Lower leg skin (tissue), 3 donors: ENCODE measurements around the gene CPLX3.

Experiments used
- CTCF ChIP-seq, 3 donors: fragments of 450-650 bp; IDR thresholded peaks; one replicate each; pipeline ENCODE4 v1.5.1; 2016; ENCODE audit warnings: antibody characterized with exemption in 3 of 3, mild to moderate bottlenecking in 3 of 3, moderate library complexity in 2 of 3
- POLR2A ChIP-seq, 2 donors: fragments of 450-650 bp; IDR thresholded peaks; one replicate each; pipeline ENCODE4 v1.6.1; 2016 to 2017; ENCODE audit warnings: antibody characterized with exemption in 2 of 2, mild to moderate bottlenecking in 1 of 2, moderate library complexity in 1 of 2

- TF ChIP-seq POLR2A (IDR thresholded peaks at IDR 0.05) (no peak), CTCF (IDR thresholded peaks at IDR 0.05) (no peak)
Measured at GRCh38 chr15:74851960-74852359, 25.5 kb downstream of the CPLX3 start.
